ENCODE data around the gene ME1.
A peak's percentile ranks its signal among the peaks of the same experiment; 100 is the strongest.
"Not testable (repeated sequence)": the region's sequence is repeated elsewhere in the genome, so short reads cannot be mapped to it uniquely, and the experiment has no call there.

ME1 gene

GRCh38 chr6:83430611-83431544, at the start of gene ME1:
ME1 (minus strand) TSS chr6:83431051; CDS start chr6:83430954, 97 bp downstream.
- peak; percentile 90 for DNase-seq (ENCODE audit: low spot score)

GRCh38 chr6:83480470-83480869, 49.6 kb upstream of the ME1 start:
- no peak for DNase-seq (ENCODE audit: low spot score)

- DNase-seq (ENCODE audit: low spot score) = no peak
Observed at GRCh38 chr6:83479389-83479788, 48.5 kb upstream of the ME1 start.

GRCh38 chr6:83476971-83477370, 46.1 kb upstream of the ME1 start:
- no peak for DNase-seq (ENCODE audit: low spot score)

- DNase-seq (ENCODE audit: low spot score) = peak; percentile 9
Observed at GRCh38 chr6:83474309-83474708, 43.5 kb upstream of the ME1 start.

- no peak for DNase-seq (ENCODE audit: low spot score)
Observed at GRCh38 chr6:83472767-83473166, 41.9 kb upstream of the ME1 start.

- DNase-seq (ENCODE audit: low spot score) = no peak
Observed at GRCh38 chr6:83470587-83470986, 39.7 kb upstream of the ME1 start.

GRCh38 chr6:83470001-83470400, 39.1 kb upstream of the ME1 start:
- DNase-seq (ENCODE audit: low spot score) = no peak

GRCh38 chr6:83467620-83468036, 36.8 kb upstream of the ME1 start:
- DNase-seq (ENCODE audit: low spot score) = no peak

GRCh38 chr6:83466328-83466727, 35.5 kb upstream of the ME1 start:
- no peak for DNase-seq (ENCODE audit: low spot score)

GRCh38 chr6:83464381-83465140, 33.7 kb upstream of the ME1 start:
- DNase-seq (ENCODE audit: low spot score) = no peak

- peak; percentile 14 for DNase-seq (ENCODE audit: low spot score)
Observed at GRCh38 chr6:83463886-83464285, 33.0 kb upstream of the ME1 start.

- DNase-seq (ENCODE audit: low spot score) = no peak
Observed at GRCh38 chr6:83462524-83462923, 31.7 kb upstream of the ME1 start.

GRCh38 chr6:83461438-83461837, 30.6 kb upstream of the ME1 start:
- no peak for DNase-seq (ENCODE audit: low spot score)

GRCh38 chr6:83459663-83460062, 28.8 kb upstream of the ME1 start:
- DNase-seq (ENCODE audit: low spot score) = no peak

GRCh38 chr6:83450015-83450414, 19.2 kb upstream of the ME1 start:
- DNase-seq (ENCODE audit: low spot score) = not testable (repeated sequence)

GRCh38 chr6:83444086-83444699, 13.3 kb upstream of the ME1 start:
- DNase-seq (ENCODE audit: low spot score) = not testable (repeated sequence)

- no peak for DNase-seq (ENCODE audit: low spot score)
Observed at GRCh38 chr6:83443516-83443915, 12.7 kb upstream of the ME1 start.

- DNase-seq (ENCODE audit: low spot score) = peak; percentile 14
Observed at GRCh38 chr6:83442752-83443151, 11.9 kb upstream of the ME1 start.

- DNase-seq (ENCODE audit: low spot score) = no peak
Observed at GRCh38 chr6:83439201-83439600, 8.3 kb upstream of the ME1 start.

- no peak for DNase-seq (ENCODE audit: low spot score)
Observed at GRCh38 chr6:83436674-83437073, 5.8 kb upstream of the ME1 start.

GRCh38 chr6:83433177-83433576, 2.3 kb upstream of the ME1 start:
- DNase-seq (ENCODE audit: low spot score) = no peak

GRCh38 chr6:83432636-83433035, 1.8 kb upstream of the ME1 start:
- no peak for DNase-seq (ENCODE audit: low spot score)
